ENCODE measurements around the gene NTN1.

Gene NTN1

GRCh38 chr17:9037736-9038135 is 16.4 kb downstream of the NTN1 start:
- no peak overlapping the region for H3K27ac Mint-ChIP-seq
- intact Hi-C loops (cut with micrococcal nuclease), result no loop called here
- H3K9me3 Mint-ChIP-seq, result peaks cover 17% of the 10 kb centered on the region
- no peak overlapping the region for H3K4me3 Mint-ChIP-seq
- H3K4me1 Mint-ChIP-seq (ENCODE audit: low read depth), result peaks cover 5% of the 10 kb centered on the region
- no peaks in the 10 kb centered on the region for H3K36me3 Mint-ChIP-seq (ENCODE audit: low read depth)
- H3K27me3 Mint-ChIP-seq, result peaks cover 8% of the 10 kb centered on the region

GRCh38 chr17:9038380-9038779 is 17.1 kb downstream of the NTN1 start:
- H3K27me3 Mint-ChIP-seq, result peaks cover 4% of the 10 kb centered on the region
- intact Hi-C loops (cut with micrococcal nuclease), result no loop called here

DNA sequence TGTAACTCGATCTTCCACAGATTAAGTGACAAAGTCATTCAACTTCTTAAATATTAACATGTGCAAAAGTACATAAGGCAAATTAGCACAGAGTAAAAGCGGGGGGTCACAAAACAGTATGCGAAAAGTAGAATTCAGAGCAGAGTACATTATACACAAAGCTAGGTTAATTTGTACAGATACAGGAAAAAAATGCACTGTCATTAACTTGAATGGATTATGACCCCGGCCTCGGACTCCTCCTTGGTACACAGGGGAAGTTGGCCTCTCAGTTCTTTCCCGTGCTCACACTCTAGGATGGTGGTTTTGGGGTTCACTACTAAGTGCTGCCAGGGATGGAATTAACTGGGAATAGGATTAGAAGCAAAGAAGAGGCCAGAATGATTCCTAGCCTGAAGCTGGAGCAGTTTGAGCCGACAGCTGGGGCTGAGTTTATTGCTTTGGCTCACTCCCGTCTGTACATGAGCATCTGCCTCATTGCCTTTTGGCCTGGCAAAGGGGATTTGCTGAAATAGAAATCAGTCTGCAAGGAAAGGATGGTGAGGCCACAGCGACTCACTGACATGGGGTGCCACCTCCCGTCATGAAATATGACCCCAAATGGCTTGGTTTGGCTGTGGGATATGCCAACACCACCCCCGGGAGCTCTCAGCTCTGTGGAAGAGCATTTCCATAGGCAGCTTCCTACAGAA is 23.6 kb downstream of the NTN1 start:
- H3K4me1 Mint-ChIP-seq (ENCODE audit: low read depth), result no peaks in the 10 kb centered on the region
- no peaks in the 10 kb centered on the region for H3K36me3 Mint-ChIP-seq (ENCODE audit: low read depth)
- no peak overlapping the region for H3K4me3 Mint-ChIP-seq
- no peak overlapping the region for H3K27ac Mint-ChIP-seq
- intact Hi-C loops (cut with micrococcal nuclease), result no loop called here
- peaks cover 9% of the 10 kb centered on the region for H3K9me3 Mint-ChIP-seq
- peaks cover 12% of the 10 kb centered on the region for H3K27me3 Mint-ChIP-seq

More at GRCh38 chr17:9038380-9038779, 17.1 kb downstream of the NTN1 start:
- peaks cover 5% of the 10 kb centered on the region for H3K4me1 Mint-ChIP-seq (ENCODE audit: low read depth)
- no peak overlapping the region for H3K4me3 Mint-ChIP-seq
- H3K36me3 Mint-ChIP-seq (ENCODE audit: low read depth), result no peaks in the 10 kb centered on the region
- peaks cover 17% of the 10 kb centered on the region for H3K9me3 Mint-ChIP-seq
- no peak overlapping the region for H3K27ac Mint-ChIP-seq

DNA sequence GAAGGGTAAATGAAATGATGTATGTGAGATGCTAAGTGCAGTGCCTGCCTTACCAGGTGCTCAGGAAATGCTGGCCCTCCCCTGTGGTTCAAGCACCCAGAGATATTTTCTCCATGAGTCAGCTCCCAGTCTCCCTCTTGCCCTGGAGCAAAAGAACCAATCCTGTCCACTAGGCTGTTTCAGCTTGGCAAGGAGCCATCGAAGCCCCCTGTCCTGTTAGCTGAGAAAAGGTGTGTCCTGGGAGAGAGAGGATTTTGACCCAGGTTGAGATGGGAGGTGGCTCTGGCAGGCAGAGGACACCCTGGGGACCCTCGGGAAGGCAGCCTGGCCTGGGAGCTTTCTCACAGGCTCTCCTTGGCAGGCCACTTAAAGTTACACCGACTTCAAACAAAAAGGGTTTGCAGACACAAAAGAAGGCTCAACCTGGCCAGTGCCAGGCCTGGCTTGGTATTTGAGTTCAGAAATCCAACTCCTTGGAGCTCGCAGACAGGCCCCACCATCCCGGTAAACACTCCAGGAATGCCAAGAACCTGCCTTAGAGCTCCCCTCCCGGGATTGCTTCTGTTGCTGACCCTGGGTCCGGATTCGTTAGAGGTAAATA is 29.6 kb downstream of the NTN1 start:
- Mint-ChIP-seq H3K9me3 (no peaks in the 10 kb centered on the region), H3K27me3 (peaks cover 5% of the 10 kb centered on the region), H3K27ac (no peak overlapping the region), H3K36me3 (ENCODE audit: low read depth) (no peaks in the 10 kb centered on the region), H3K4me3 (no peak overlapping the region), H3K4me1 (ENCODE audit: low read depth) (no peaks in the 10 kb centered on the region)
- intact Hi-C loops (cut with micrococcal nuclease), result no loop called here

DNA sequence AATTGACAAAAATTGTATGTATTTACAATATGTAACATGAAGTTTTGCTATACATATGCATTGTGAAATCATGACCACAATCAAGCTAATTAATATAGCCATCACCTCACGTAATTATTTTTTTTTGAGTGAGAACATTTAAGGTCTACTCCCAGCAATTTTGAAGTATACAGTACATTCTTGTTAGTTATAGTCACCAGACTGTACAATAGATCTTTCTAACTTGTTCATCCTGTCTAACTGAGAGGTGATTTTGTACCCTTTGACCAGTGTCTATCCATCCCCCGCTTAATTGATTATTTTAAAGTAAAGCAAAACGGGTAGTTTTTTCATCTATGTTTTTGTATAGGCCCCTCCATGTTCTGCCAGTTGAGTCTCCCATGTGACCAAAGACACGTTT is 30.3 kb downstream of the NTN1 start:
- intact Hi-C loops (cut with micrococcal nuclease), result no loop called here
- no peaks in the 10 kb centered on the region for H3K27me3 Mint-ChIP-seq
- no peak overlapping the region for H3K27ac Mint-ChIP-seq

GRCh38 chr17:9052921-9053320 is 31.6 kb downstream of the NTN1 start:
- Mint-ChIP-seq H3K9me3 (no peaks in the 10 kb centered on the region), H3K4me3 (no peak overlapping the region), H3K27me3 (no peaks in the 10 kb centered on the region), H3K27ac (no peak overlapping the region), H3K36me3 (ENCODE audit: low read depth) (no peaks in the 10 kb centered on the region), H3K4me1 (ENCODE audit: low read depth) (no peaks in the 10 kb centered on the region)
- intact Hi-C loops (cut with micrococcal nuclease), result no loop called here

More for the DNA sequence above, 30.3 kb downstream of the NTN1 start:
- no peaks in the 10 kb centered on the region for H3K4me1 Mint-ChIP-seq (ENCODE audit: low read depth)
- no peaks in the 10 kb centered on the region for H3K9me3 Mint-ChIP-seq
- H3K4me3 Mint-ChIP-seq, result no peak overlapping the region
- H3K36me3 Mint-ChIP-seq (ENCODE audit: low read depth), result no peaks in the 10 kb centered on the region

- H3K27me3 Mint-ChIP-seq, result no peaks in the 10 kb centered on the region
Observed at GRCh38 chr17:9053406-9053805, 32.1 kb downstream of the NTN1 start.

DNA sequence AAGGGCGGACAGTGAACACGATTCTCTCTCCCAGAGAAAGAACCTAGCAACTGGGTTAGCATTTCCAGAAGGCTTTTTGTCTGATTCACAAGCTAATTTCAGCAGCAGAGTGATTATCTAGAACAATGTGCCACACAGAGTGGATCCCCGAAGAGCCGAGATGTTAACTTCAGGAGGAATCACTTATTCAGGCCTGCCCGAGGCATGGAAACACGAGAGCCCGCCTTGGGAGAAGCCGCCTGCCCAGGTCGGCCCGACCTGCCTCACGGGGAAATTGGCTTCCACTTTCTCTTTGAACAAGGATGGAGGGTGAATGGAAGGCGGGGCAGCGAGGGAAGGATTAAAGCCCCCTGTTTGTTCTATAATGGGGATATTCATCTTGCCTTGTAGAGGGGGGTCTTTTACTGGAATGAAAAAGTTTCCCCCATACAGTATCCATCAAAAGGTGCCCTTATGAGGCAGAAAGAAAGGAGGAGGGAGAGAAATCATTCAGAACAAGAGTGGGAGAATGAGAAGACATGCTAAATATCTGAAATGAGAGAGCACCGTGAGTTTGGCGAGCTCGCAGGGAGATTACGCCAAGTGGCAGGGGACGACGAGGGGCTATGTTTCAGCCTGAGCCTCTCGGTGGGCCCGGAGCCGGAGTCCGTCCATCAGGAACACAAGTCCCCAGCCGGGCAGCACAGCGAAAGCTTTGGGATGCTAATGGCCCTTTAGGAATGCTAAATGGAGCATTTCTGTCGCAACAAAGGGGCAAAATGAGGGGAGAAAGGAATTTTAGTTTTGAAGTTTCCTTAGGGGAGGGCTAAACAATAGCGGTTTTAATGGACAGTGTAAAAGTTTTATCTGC is 33.0 kb downstream of the NTN1 start:
- Mint-ChIP-seq H3K27me3 (no peaks in the 10 kb centered on the region), H3K9me3 (no peaks in the 10 kb centered on the region), H3K4me3 (no peak overlapping the region), H3K4me1 (ENCODE audit: low read depth) (no peaks in the 10 kb centered on the region), H3K27ac (no peak overlapping the region), H3K36me3 (ENCODE audit: low read depth) (no peaks in the 10 kb centered on the region)
- intact Hi-C loops (cut with micrococcal nuclease), result no loop called here

More at GRCh38 chr17:9053406-9053805, 32.1 kb downstream of the NTN1 start:
- intact Hi-C loops (cut with micrococcal nuclease), result no loop called here
- Mint-ChIP-seq H3K27ac (no peak overlapping the region), H3K9me3 (no peaks in the 10 kb centered on the region), H3K36me3 (ENCODE audit: low read depth) (no peaks in the 10 kb centered on the region), H3K4me3 (no peak overlapping the region), H3K4me1 (ENCODE audit: low read depth) (no peaks in the 10 kb centered on the region)

- H3K4me1 Mint-ChIP-seq (ENCODE audit: low read depth), result no peaks in the 10 kb centered on the region
- no peak overlapping the region for H3K27ac Mint-ChIP-seq
- no peak overlapping the region for H3K4me3 Mint-ChIP-seq
- intact Hi-C loops (cut with micrococcal nuclease), result no loop called here
- H3K27me3 Mint-ChIP-seq, result no peaks in the 10 kb centered on the region
- H3K9me3 Mint-ChIP-seq, result no peaks in the 10 kb centered on the region
- H3K36me3 Mint-ChIP-seq (ENCODE audit: low read depth), result no peaks in the 10 kb centered on the region
Observed at GRCh38 chr17:9055281-9055680, 34.0 kb downstream of the NTN1 start.

DNA sequence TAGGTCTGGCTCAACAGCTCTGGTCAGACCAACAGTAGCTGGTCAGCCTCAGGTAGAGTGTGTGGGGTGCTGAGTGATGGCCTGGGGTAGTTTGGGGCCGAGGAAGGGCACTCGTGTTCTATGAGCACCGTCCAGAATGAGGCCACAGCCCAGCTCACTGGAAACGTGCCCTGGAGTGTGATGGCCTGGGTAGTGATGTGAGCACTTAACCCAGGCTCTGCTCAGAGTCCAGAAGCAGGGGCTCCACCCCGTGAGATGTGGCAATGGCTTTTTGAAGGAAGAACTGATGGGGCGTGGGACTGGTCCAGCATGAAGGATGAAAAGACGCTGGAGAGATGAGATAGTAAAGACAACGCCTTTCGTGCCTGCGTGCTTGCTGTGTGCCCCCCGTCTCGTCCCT is 35.3 kb downstream of the NTN1 start:
- Mint-ChIP-seq H3K9me3 (no peaks in the 10 kb centered on the region), H3K36me3 (ENCODE audit: low read depth) (no peaks in the 10 kb centered on the region), H3K27me3 (no peaks in the 10 kb centered on the region), H3K27ac (no peak overlapping the region), H3K4me1 (ENCODE audit: low read depth) (no peaks in the 10 kb centered on the region), H3K4me3 (no peak overlapping the region)
- intact Hi-C loops (cut with micrococcal nuclease), result no loop called here

DNA sequence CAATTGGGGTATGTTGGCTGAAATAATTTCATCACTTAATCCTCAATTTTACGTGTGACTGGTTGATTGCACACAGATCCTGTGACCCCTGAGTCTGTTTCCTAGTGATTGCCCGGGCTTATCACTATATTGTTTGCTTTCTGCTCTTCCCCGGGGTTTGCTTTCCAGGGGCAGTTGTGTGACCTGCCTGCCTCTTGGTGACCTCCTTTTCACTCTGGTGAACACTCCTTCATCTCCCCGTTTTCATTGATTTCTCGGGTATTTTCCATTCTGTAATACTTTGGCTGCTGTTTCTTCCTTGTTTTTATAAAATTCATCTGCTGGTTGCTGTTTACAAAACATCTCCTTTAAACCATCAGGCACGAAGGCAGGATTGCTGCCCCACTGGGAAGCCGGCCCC is 36.0 kb downstream of the NTN1 start:
- no peak overlapping the region for H3K4me3 Mint-ChIP-seq
- H3K27me3 Mint-ChIP-seq, result no peaks in the 10 kb centered on the region
- H3K4me1 Mint-ChIP-seq (ENCODE audit: low read depth), result no peaks in the 10 kb centered on the region
- H3K27ac Mint-ChIP-seq, result no peak overlapping the region
- H3K9me3 Mint-ChIP-seq, result no peaks in the 10 kb centered on the region
- intact Hi-C loops (cut with micrococcal nuclease), result no loop called here
- no peaks in the 10 kb centered on the region for H3K36me3 Mint-ChIP-seq (ENCODE audit: low read depth)

GRCh38 chr17:9062399-9062902 is 41.1 kb downstream of the NTN1 start:
- Mint-ChIP-seq H3K9me3 (no peaks in the 10 kb centered on the region), H3K27me3 (peaks cover 4% of the 10 kb centered on the region), H3K4me1 (ENCODE audit: low read depth) (no peaks in the 10 kb centered on the region), H3K27ac (no peak overlapping the region), H3K4me3 (no peak overlapping the region), H3K36me3 (ENCODE audit: low read depth) (no peaks in the 10 kb centered on the region)
- intact Hi-C loops (cut with micrococcal nuclease), result no loop called here

- Mint-ChIP-seq H3K27me3 (peaks cover 4% of the 10 kb centered on the region), H3K27ac (no peak overlapping the region), H3K4me1 (ENCODE audit: low read depth) (no peaks in the 10 kb centered on the region), H3K4me3 (no peak overlapping the region), H3K9me3 (no peaks in the 10 kb centered on the region), H3K36me3 (ENCODE audit: low read depth) (no peaks in the 10 kb centered on the region)
- intact Hi-C loops (cut with micrococcal nuclease), result no loop called here
Observed at GRCh38 chr17:9064311-9064834, 43.1 kb downstream of the NTN1 start.

- Mint-ChIP-seq H3K27me3 (no peaks in the 10 kb centered on the region), H3K27ac (no peak overlapping the region), H3K9me3 (no peaks in the 10 kb centered on the region), H3K4me1 (ENCODE audit: low read depth) (no peaks in the 10 kb centered on the region), H3K4me3 (no peak overlapping the region), H3K36me3 (ENCODE audit: low read depth) (no peaks in the 10 kb centered on the region)
- intact Hi-C loops (cut with micrococcal nuclease), result no loop called here
Observed at GRCh38 chr17:9071016-9071415, 49.7 kb downstream of the NTN1 start.

All from dendritic cell treated with granulocyte-macrophage colony-stimulating factor and Interleukin-4, amounts not matched to agents 40 ng/mL and 50 ng/mL, for 4 days (primary cell).